Measurements from ENCODE around the gene DBNL.
"Not testable (repeated sequence)": the region's sequence is repeated elsewhere in the genome, so short reads cannot be mapped to it uniquely, and the experiment has no call there.

Gene DBNL

DNA sequence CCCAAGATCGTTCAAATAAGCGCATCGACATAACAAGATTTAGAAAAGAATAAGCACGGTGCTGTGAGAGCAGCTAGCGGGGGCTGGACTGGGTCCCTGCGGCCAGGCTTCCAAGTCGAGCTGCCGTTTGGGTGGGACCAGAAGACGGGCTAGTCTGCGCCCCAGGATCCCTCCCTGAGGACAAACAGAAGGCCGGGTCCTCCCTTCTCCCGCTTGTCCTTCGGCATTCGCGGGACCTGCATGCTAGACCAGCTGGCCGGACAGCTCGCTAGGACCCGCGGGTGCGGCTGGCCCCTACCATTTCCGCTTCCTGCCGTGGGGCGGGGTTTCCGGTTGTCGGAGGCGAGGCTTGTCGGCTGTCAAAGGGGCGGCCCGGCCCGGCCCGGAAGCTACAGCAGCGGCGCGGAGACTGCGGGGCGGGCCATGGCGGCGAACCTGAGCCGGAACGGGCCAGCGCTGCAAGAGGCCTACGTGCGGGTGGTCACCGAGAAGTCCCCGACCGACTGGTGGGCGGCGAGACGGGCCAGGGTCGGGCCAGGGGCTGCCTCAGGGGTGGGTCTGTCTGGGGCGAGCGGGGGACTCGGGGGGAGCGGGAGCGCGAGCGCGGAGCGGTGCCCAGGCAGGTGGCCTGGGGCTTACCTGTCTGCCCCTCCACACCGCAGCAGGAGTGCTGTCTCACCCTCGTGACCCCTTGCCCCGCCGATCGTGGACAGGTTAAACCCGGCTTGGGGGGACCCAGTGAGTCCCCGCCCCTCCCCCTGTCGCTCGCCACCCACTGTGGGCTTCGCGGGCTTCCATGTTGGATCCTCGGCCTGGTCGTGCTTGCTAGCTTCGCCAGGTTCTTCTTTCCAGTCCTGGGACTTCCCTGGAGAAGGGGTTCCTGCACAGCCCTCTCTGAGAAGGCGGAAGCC lies at the start of gene DBNL:
DBNL (plus strand) TSS at position 388 of the 911 bp plus-strand sequence; CDS start at position 424, 36 bp downstream.
- peak within 1 kb of the TSS; percentile 94 for H3K4me3 ChIP-seq (ENCODE audit: insufficient read depth, low read length, poor library complexity, severe bottlenecking)
- no peaks in the 10 kb centered on the region for H3K27me3 ChIP-seq (ENCODE audit: low read length)
- peak within 1 kb of the TSS; percentile 77 for H3K27ac ChIP-seq (ENCODE audit: low read depth, low read length)
- peaks cover 48% of the 10 kb centered on the region for H3K79me2 ChIP-seq (ENCODE audit: insufficient read depth, low read length)
- H4K20me1 ChIP-seq (ENCODE audit: low read depth, low read length), result peaks cover 10% of the 10 kb centered on the region; the same call in 1 of the 2 replicates
- H3K4me2 ChIP-seq (ENCODE audit: low read depth, low read length, poor library complexity, severe bottlenecking), result peak within 1 kb of the TSS; percentile 93
- peak within 1 kb of the TSS; percentile 60 for H2AFZ ChIP-seq (ENCODE audit: low read depth, low read length, severe bottlenecking)
- no peaks in the 10 kb centered on the region for H3K9me2 ChIP-seq (replicated peaks; ENCODE audit: insufficient read depth, low read length)
- TF ChIP-seq, protein P1, sequence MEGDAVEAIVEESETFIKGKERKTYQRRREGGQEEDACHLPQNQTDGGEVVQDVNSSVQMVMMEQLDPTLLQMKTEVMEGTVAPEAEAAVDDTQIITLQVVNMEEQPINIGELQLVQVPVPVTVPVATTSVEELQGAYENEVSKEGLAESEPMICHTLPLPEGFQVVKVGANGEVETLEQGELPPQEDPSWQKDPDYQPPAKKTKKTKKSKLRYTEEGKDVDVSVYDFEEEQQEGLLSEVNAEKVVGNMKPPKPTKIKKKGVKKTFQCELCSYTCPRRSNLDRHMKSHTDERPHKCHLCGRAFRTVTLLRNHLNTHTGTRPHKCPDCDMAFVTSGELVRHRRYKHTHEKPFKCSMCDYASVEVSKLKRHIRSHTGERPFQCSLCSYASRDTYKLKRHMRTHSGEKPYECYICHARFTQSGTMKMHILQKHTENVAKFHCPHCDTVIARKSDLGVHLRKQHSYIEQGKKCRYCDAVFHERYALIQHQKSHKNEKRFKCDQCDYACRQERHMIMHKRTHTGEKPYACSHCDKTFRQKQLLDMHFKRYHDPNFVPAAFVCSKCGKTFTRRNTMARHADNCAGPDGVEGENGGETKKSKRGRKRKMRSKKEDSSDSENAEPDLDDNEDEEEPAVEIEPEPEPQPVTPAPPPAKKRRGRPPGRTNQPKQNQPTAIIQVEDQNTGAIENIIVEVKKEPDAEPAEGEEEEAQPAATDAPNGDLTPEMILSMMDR (IDR thresholded peaks at IDR 0.05; ENCODE audit: insufficient read depth, low read length, poor library complexity, severe bottlenecking), result no peak
- TF ChIP-seq EZH2phosphoT487 (conservative IDR thresholded peaks at IDR 0.05; ENCODE audit: low read length), result no peak
- 0 out of 2 replicates have a peak, but pooled peaks cover under 1% of the 10 kb centered on the region for H3K36me3 ChIP-seq (ENCODE audit: low read length)
- H3K9me3 ChIP-seq (ENCODE audit: insufficient read depth, low read length), result no peaks in the 10 kb centered on the region
- H3K9ac ChIP-seq (ENCODE audit: low read length), result peak within 1 kb of the TSS; percentile 97
- peaks cover 35% of the 10 kb centered on the region for H3F3A ChIP-seq (ENCODE audit: insufficient read depth)

DNA sequence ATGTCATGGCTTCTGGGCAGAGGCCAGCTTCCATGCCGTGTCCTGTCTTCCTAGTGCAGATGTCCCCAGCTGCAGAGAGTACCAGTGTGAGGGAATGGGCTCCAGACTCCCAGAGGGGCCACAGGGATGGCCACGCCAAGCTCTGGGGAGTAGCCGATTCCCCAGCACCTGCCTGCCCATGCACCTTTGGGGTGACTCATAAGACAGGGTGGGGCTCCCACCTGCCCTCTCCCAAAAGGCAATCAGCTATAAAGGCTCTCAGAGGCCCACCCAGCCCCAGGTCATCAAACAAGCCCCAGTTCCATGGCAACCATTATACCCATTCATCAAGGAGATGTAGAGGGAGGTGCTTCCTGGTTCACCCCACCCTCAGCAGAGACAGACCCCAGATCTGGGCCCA lies 47.0 kb upstream of the DBNL start, which contains the start of gene SPDYE1:
SPDYE1 (plus strand) TSS at position 366 of the 400 bp plus-strand sequence. CDS start 2,053 bp downstream, outside the sequence.
- not testable (repeated sequence) for H3K36me3 ChIP-seq (ENCODE audit: low read length); H3K9me2 ChIP-seq (replicated peaks; ENCODE audit: insufficient read depth, low read length); H4K20me1 ChIP-seq (ENCODE audit: low read depth, low read length); H3K79me2 ChIP-seq (ENCODE audit: insufficient read depth, low read length); H3K9me3 ChIP-seq (ENCODE audit: insufficient read depth, low read length); H2AFZ ChIP-seq (ENCODE audit: low read depth, low read length, severe bottlenecking); H3K27ac ChIP-seq (ENCODE audit: low read depth, low read length); H3K27me3 ChIP-seq (ENCODE audit: low read length); H3K4me3 ChIP-seq (ENCODE audit: insufficient read depth, low read length, poor library complexity, severe bottlenecking); H3K4me2 ChIP-seq (ENCODE audit: low read depth, low read length, poor library complexity, severe bottlenecking); H3K9ac ChIP-seq (ENCODE audit: low read length); H3F3A ChIP-seq (ENCODE audit: insufficient read depth)

DNA sequence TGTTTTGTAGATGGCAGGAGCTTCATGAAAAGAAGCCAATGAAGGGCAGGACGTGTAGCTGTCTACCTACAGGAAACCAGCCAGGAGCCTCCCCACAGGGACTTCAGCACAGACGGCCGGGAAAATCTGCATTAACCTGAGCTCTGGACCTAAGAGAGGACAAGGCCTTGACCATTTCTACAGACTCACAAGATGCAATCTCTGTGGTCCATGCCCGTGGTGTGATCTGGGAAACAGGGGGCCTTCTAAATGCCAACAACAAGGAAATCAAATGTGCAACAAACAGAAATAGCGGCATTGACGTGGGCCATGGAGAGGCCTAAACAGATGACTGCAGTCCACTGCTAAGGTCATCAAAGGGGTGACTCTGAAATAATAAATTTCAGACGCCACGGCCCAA lies 32.4 kb upstream of the DBNL start:
- H3F3A ChIP-seq (ENCODE audit: insufficient read depth); H3K9me3 ChIP-seq (ENCODE audit: insufficient read depth, low read length); H3K27me3 ChIP-seq (ENCODE audit: low read length); H3K36me3 ChIP-seq (ENCODE audit: low read length); H4K20me1 ChIP-seq (ENCODE audit: low read depth, low read length); H3K27ac ChIP-seq (ENCODE audit: low read depth, low read length); H3K79me2 ChIP-seq (ENCODE audit: insufficient read depth, low read length); H3K4me3 ChIP-seq (ENCODE audit: insufficient read depth, low read length, poor library complexity, severe bottlenecking); H3K9me2 ChIP-seq (replicated peaks; ENCODE audit: insufficient read depth, low read length); H3K9ac ChIP-seq (ENCODE audit: low read length); H3K4me2 ChIP-seq (ENCODE audit: low read depth, low read length, poor library complexity, severe bottlenecking); H2AFZ ChIP-seq (ENCODE audit: low read depth, low read length, severe bottlenecking): not testable (repeated sequence)

DNA sequence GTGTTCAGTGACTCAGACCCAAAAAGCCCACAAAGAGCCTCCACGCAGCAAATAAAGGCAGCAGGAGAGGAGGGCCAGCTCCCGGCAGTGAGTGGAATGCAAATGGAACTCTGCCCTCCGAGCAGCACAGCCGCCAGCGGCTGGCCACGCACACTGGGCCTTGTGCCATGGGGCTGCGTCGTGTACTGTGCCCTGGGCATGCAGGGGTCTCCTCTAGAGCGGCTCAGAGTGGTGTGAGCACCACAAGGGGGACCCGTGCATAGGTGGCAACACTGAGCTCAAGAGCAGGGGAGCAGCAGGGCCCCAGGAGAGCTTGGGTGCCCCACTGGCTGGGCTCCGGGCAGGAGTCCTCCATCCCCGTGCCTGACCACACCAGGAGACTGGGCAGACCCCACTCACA lies 29.4 kb upstream of the DBNL start:
- not testable (repeated sequence) for H3K79me2 ChIP-seq (ENCODE audit: insufficient read depth, low read length); H3K27ac ChIP-seq (ENCODE audit: low read depth, low read length); H2AFZ ChIP-seq (ENCODE audit: low read depth, low read length, severe bottlenecking); H4K20me1 ChIP-seq (ENCODE audit: low read depth, low read length); H3K9me2 ChIP-seq (replicated peaks; ENCODE audit: insufficient read depth, low read length); H3K4me2 ChIP-seq (ENCODE audit: low read depth, low read length, poor library complexity, severe bottlenecking); H3K36me3 ChIP-seq (ENCODE audit: low read length); H3K4me3 ChIP-seq (ENCODE audit: insufficient read depth, low read length, poor library complexity, severe bottlenecking); H3K9me3 ChIP-seq (ENCODE audit: insufficient read depth, low read length); H3K27me3 ChIP-seq (ENCODE audit: low read length); H3K9ac ChIP-seq (ENCODE audit: low read length); H3F3A ChIP-seq (ENCODE audit: insufficient read depth)

Measured in SU-DHL-6 (cell line).